ENCODE data around the gene INPP5B. TPM values are rescaled to one million over a fixed set of nuclear protein-coding genes. Genes with fewer than 3 reads are reported as not detected.

The INPP5B gene
- total and polyA plus RNA-seq, 10 of the 15 experiments (the other 5 are each of a cell fraction or from before 2014, with no cell fraction given): 10.9 to 54.4 (median 26.9) TPM

DNA sequence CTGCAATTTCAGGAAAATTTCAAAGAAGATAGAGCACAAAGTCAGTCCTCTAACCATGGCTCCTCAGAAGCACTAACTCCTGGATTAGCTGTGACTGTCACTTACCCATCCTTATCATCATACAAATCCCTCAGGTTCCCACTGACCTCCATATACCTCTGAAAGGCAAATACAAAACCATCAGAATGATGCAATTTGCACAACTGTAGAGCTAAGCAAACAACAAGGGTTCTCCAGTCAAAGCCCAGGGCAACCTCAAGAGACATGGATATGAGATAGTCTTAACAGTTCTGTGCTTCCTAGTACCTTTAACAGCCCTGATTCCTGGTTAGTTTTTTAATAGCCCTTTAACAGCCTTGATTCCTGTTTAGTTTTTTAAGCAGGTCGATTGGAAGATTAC lies 40.8 kb upstream of the INPP5B start (continued):
- TF ChIP-seq, protein P1, sequence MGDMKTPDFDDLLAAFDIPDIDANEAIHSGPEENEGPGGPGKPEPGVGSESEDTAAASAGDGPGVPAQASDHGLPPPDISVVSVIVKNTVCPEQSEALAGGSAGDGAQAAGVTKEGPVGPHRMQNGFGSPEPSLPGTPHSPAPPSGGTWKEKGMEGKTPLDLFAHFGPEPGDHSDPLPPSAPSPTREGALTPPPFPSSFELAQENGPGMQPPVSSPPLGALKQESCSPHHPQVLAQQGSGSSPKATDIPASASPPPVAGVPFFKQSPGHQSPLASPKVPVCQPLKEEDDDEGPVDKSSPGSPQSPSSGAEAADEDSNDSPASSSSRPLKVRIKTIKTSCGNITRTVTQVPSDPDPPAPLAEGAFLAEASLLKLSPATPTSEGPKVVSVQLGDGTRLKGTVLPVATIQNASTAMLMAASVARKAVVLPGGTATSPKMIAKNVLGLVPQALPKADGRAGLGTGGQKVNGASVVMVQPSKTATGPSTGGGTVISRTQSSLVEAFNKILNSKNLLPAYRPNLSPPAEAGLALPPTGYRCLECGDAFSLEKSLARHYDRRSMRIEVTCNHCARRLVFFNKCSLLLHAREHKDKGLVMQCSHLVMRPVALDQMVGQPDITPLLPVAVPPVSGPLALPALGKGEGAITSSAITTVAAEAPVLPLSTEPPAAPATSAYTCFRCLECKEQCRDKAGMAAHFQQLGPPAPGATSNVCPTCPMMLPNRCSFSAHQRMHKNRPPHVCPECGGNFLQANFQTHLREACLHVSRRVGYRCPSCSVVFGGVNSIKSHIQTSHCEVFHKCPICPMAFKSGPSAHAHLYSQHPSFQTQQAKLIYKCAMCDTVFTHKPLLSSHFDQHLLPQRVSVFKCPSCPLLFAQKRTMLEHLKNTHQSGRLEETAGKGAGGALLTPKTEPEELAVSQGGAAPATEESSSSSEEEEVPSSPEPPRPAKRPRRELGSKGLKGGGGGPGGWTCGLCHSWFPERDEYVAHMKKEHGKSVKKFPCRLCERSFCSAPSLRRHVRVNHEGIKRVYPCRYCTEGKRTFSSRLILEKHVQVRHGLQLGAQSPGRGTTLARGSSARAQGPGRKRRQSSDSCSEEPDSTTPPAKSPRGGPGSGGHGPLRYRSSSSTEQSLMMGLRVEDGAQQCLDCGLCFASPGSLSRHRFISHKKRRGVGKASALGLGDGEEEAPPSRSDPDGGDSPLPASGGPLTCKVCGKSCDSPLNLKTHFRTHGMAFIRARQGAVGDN (IDR thresholded peaks at IDR 0.05): no peak

DNA sequence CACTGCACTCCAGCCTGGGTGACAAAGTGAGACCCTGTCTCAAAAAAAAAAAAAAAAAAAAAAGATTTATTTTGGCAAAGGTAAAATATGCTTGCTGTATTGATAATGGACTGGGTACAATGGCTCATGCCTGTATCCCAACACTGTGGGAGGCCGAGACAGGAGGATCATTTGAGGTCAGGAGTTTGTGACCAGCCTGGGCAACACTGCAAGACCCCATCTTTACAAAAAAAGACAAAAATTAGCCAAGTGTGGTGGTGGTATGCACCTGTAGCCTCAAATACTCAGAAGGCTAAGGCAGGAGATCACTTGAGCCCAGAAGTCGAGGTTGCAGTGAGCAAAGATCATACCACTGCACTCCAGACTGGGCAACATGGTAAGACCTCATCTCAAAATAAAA lies 36.7 kb upstream of the INPP5B start:
- SMC1A ChIA-PET (ENCODE audit: uncharacterized antibody, unreplicated experiment): no interaction called here
- no peak for FAIRE-seq

More for the DNA sequence above, 36.7 kb upstream of the INPP5B start:
- Histone ChIP-seq H4K20me1 (ENCODE audit: control insufficient read depth, insufficient read depth) (no peaks in the 10 kb centered on the region), H3K27ac (ENCODE audit: control insufficient read depth, insufficient read depth) (no peak overlapping the region), H3K9ac (ENCODE audit: control insufficient read depth, insufficient read depth, low read length) (no peak overlapping the region), H3K4me1 (ENCODE audit: control insufficient read depth, insufficient read depth, low read length) (peaks cover 3% of the 10 kb centered on the region; the same call in 1 of the 2 replicates), H3K9me3 (replicated peaks; ENCODE audit: control insufficient read depth, insufficient read depth, low read length) (no peaks in the 10 kb centered on the region), H3K79me2 (ENCODE audit: control insufficient read depth, insufficient read depth, low read length) (peaks cover 10% of the 10 kb centered on the region), H2AFZ (ENCODE audit: control insufficient read depth, low read depth, low read length) (no peak overlapping the region), H3K27me3 (replicated peaks in 1 of 2; ENCODE audit: control insufficient read depth in 2 of 2, insufficient read depth in 2 of 2, low read length in 1 of 2) (no peaks in the 10 kb centered on the region), H3K36me3 (ENCODE audit: control insufficient read depth in 2 of 2, insufficient read depth in 2 of 2, low read length in 1 of 2) (peaks cover 8 to 26% of the 10 kb centered on the region in 2 experiments), H3K4me2 (ENCODE audit: control insufficient read depth, insufficient read depth) (no peak overlapping the region), H3K4me3 (no peak overlapping the region)
- intact Hi-C loops (cut with micrococcal nuclease; ENCODE audit: unreplicated experiment): no loop called here
- ChIA-PET POLR2A (interaction anchor here (0.7 kb wide), 1 partner anchor 69 kb away, joined by 5 read pairs; no protein-coding TSS in a partner anchor), CTCF (interaction anchor here (0.6 kb wide), 2 partner anchors 36 to 69 kb away, joined by 3 read pairs; no protein-coding TSS in a partner anchor), RAD21 (ENCODE audit: unreplicated experiment) (no interaction called here)
- 70% methylated on average over 2 of the region's 2 CpGs for WGBS (ENCODE audit: insufficient coverage, insufficient replicate concordance, low lambda C conversion rate, missing lambda C conversion rate)
- DNase-seq (ENCODE audit: low read depth, low spot score) (no peak), ATAC-seq (no peak)
- in situ Hi-C loops (cut with MboI): loop anchor here (25.0 kb wide), 1 partner anchor 396 kb away; the partner anchor contains the start of gene GNL2
- TF ChIP-seq, protein P2, sequence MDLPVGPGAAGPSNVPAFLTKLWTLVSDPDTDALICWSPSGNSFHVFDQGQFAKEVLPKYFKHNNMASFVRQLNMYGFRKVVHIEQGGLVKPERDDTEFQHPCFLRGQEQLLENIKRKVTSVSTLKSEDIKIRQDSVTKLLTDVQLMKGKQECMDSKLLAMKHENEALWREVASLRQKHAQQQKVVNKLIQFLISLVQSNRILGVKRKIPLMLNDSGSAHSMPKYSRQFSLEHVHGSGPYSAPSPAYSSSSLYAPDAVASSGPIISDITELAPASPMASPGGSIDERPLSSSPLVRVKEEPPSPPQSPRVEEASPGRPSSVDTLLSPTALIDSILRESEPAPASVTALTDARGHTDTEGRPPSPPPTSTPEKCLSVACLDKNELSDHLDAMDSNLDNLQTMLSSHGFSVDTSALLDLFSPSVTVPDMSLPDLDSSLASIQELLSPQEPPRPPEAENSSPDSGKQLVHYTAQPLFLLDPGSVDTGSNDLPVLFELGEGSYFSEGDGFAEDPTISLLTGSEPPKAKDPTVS (IDR thresholded peaks at IDR 0.05; ENCODE audit: low read depth, low read length): no peak
- TF ChIP-seq, protein P3, sequence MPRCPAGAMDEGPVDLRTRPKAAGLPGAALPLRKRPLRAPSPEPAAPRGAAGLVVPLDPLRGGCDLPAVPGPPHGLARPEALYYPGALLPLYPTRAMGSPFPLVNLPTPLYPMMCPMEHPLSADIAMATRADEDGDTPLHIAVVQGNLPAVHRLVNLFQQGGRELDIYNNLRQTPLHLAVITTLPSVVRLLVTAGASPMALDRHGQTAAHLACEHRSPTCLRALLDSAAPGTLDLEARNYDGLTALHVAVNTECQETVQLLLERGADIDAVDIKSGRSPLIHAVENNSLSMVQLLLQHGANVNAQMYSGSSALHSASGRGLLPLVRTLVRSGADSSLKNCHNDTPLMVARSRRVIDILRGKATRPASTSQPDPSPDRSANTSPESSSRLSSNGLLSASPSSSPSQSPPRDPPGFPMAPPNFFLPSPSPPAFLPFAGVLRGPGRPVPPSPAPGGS (IDR thresholded peaks at IDR 0.05; ENCODE audit: borderline replicate concordance, insufficient read depth, low read depth, low read length, poor library complexity, severe bottlenecking): no peak
- TF ChIP-seq SRF (IDR thresholded peaks at IDR 0.05; ENCODE audit: low read depth in 2 of 2, low read length in 2 of 2) (no peak), POLR2AphosphoS2 (IDR thresholded peaks at IDR 0.05; ENCODE audit: low read depth, low read length) (no peak), ESRRA (IDR thresholded peaks at IDR 0.05; ENCODE audit: low read length) (no peak)
- TF ChIP-seq, protein P4, sequence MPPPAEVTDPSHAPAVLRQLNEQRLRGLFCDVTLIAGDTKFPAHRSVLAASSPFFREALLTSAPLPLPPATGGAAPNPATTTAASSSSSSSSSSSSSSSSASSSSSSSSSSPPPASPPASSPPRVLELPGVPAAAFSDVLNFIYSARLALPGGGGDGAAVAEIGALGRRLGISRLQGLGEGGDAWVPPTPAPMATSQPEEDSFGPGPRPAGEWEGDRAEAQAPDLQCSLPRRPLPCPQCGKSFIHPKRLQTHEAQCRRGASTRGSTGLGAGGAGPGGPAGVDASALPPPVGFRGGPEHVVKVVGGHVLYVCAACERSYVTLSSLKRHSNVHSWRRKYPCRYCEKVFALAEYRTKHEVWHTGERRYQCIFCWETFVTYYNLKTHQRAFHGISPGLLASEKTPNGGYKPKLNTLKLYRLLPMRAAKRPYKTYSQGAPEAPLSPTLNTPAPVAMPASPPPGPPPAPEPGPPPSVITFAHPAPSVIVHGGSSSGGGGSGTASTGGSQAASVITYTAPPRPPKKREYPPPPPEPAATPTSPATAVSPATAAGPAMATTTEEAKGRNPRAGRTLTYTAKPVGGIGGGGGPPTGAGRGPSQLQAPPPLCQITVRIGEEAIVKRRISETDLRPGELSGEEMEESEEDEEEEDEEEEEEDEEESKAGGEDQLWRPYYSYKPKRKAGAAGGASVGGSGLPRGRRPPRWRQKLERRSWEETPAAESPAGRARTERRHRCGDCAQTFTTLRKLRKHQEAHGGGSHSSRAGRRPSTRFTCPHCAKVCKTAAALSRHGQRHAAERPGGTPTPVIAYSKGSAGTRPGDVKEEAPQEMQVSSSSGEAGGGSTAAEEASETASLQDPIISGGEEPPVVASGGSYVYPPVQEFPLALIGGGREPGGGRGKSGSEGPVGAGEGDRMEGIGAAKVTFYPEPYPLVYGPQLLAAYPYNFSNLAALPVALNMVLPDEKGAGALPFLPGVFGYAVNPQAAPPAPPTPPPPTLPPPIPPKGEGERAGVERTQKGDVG (CRISPR knock-in tag; IDR thresholded peaks at IDR 0.05): no peak
- no TSS peak for BruUV-seq (replicated peaks)
